Tibial nerve (tissue), 4 donors: ENCODE results near the gene TRPV4.

ENCODE experiments used
- CTCF ChIP-seq, 5 experiments: fragments of 200-600 bp in 3 of 5; fragments of 450-650 bp in 2 of 5; sonication (generic) in 3 of 5; IDR thresholded peaks; one replicate each; pipeline ENCODE4 v1.5.1; 2016 to 2019; ENCODE audit warnings: antibody characterized with exemption in 5 of 5, mild to moderate bottlenecking in 3 of 5, moderate library complexity in 2 of 5
- EP300 ChIP-seq, 2 donors: sonication (generic); formaldehyde crosslinking; IDR thresholded peaks; one replicate each; pipeline ENCODE4 v1.6.1; 2017; ENCODE audit warnings: antibody characterized with exemption in 2 of 2, mild to moderate bottlenecking in 1 of 2
- POLR2A ChIP-seq, 2 donors: fragments of 450-650 bp; IDR thresholded peaks; one replicate each; pipeline ENCODE4 v1.6.1; 2017; ENCODE audit warnings: antibody characterized with exemption in 2 of 2, mild to moderate bottlenecking in 2 of 2, moderate library complexity in 2 of 2

- TF ChIP-seq CTCF (IDR thresholded peaks at IDR 0.05) (no peak), EP300 (IDR thresholded peaks at IDR 0.05) (no peak), POLR2A (IDR thresholded peaks at IDR 0.05) (no peak)
These were observed 44.5 kb upstream of the TRPV4 start for GRCh38 chr12:109877504-109878246.
